Nephron progenitor cell (in vitro differentiated cells): Measurements from ENCODE around the gene KIAA1958.

Experiments
- DNase-seq: peaks from one replicate; pipeline ENCODE4 v3.0.0; 2021
- H3K27ac Mint-ChIP-seq: 2 replicates; pipeline ENCODE4 v1.8.0; 2021; ENCODE audit warnings: mild to moderate bottlenecking, moderate library complexity, mixed read lengths
- H3K27me3 Mint-ChIP-seq: 2 replicates; pipeline ENCODE4 v1.8.0; 2021; ENCODE audit warnings: mild to moderate bottlenecking, low read depth, mixed read lengths; ENCODE audit not compliant: poor library complexity
- H3K36me3 Mint-ChIP-seq: 2 replicates; pipeline ENCODE4 v1.8.0; 2021; ENCODE audit warnings: low read depth, mixed read lengths
- H3K4me1 Mint-ChIP-seq: 2 replicates; pipeline ENCODE4 v1.8.0; 2021; ENCODE audit warnings: mixed read lengths
- H3K4me3 Mint-ChIP-seq: 2 replicates; pipeline ENCODE4 v1.8.0; 2021; ENCODE audit warnings: mild to moderate bottlenecking, moderate library complexity, mixed read lengths
- H3K9me3 Mint-ChIP-seq: 2 replicates; pipeline ENCODE4 v1.8.0; 2021; ENCODE audit warnings: mild to moderate bottlenecking, moderate library complexity, mixed read lengths
- CTCF ChIP-seq: fragments of 200-600 bp; sonication (generic); IDR thresholded peaks from 2 replicates; pipeline ENCODE4 v1.5.0; 2021; ENCODE audit warnings: antibody characterized with exemption

Gene KIAA1958

GRCh38 chr9:112484607-112485006 lies 2.0 kb upstream of the KIAA1958 start:
- Mint-ChIP-seq H3K4me3 (no peak overlapping the region), H3K9me3 (peaks cover 4% of the 10 kb centered on the region), H3K36me3 (peaks cover 17% of the 10 kb centered on the region), H3K27ac (no peak overlapping the region), H3K4me1 (peaks cover 36% of the 10 kb centered on the region), H3K27me3 (no peaks in the 10 kb centered on the region)
- TF ChIP-seq CTCF: no peak
- no peak for DNase-seq

GRCh38 chr9:112485574-112485973 lies 1.1 kb upstream of the KIAA1958 start:
- no peaks in the 10 kb centered on the region for H3K27me3 Mint-ChIP-seq
- H3K4me1 Mint-ChIP-seq: peaks cover 46% of the 10 kb centered on the region
- H3K27ac Mint-ChIP-seq: no peak overlapping the region
- TF ChIP-seq CTCF: no peak
- peak overlapping the region; percentile 99 for H3K4me3 Mint-ChIP-seq
- H3K9me3 Mint-ChIP-seq: peaks cover 6% of the 10 kb centered on the region
- no peak for DNase-seq
- peaks cover 22% of the 10 kb centered on the region for H3K36me3 Mint-ChIP-seq

- H3K4me3 Mint-ChIP-seq: peak overlapping the region; percentile 97
- peaks cover 46% of the 10 kb centered on the region for H3K4me1 Mint-ChIP-seq
- H3K27me3 Mint-ChIP-seq: no peaks in the 10 kb centered on the region
- H3K27ac Mint-ChIP-seq: peak overlapping the region; percentile 87
- H3K36me3 Mint-ChIP-seq: peaks cover 26% of the 10 kb centered on the region
- TF ChIP-seq CTCF: no peak
- peak; percentile 71 for DNase-seq
- H3K9me3 Mint-ChIP-seq: peaks cover 13% of the 10 kb centered on the region
Measured at GRCh38 chr9:112487008-112487798, 576 bp downstream of the KIAA1958 start.

GRCh38 chr9:112487799-112488340 lies 1.2 kb downstream of the KIAA1958 start:
- Mint-ChIP-seq H3K27me3 (no peaks in the 10 kb centered on the region), H3K27ac (peak overlapping the region; percentile 87), H3K9me3 (peaks cover 20% of the 10 kb centered on the region), H3K4me1 (peaks cover 46% of the 10 kb centered on the region), H3K36me3 (peaks cover 31% of the 10 kb centered on the region), H3K4me3 (peak overlapping the region; percentile 97)
- no peak for DNase-seq
- TF ChIP-seq CTCF: no peak

- no peak for TF ChIP-seq CTCF
- Mint-ChIP-seq H3K27me3 (no peaks in the 10 kb centered on the region), H3K4me3 (peak overlapping the region; percentile 97), H3K9me3 (peaks cover 32% of the 10 kb centered on the region), H3K36me3 (peaks cover 44% of the 10 kb centered on the region), H3K27ac (peak overlapping the region; percentile 47), H3K4me1 (peaks cover 46% of the 10 kb centered on the region)
- no peak for DNase-seq
Measured at GRCh38 chr9:112489039-112489546, 2.5 kb downstream of the KIAA1958 start.
